NB4 (cell line): ENCODE data around the gene MYO1D.

Source experiments
- DNase-seq: peaks from one replicate; pipeline ENCODE4 v3.0.0; 2010; ENCODE audit warnings: low read depth
- H3K4me3 ChIP-seq: one replicate; pipeline ENCODE4 v1.5.1; 2011; ENCODE audit warnings: mild to moderate bottlenecking, low read depth, low read length, moderate library complexity
- CTCF ChIP-seq: IDR thresholded peaks from one replicate; pipeline ENCODE4 v1.5.1; 2012; ENCODE audit warnings: low read depth, low read length
- MAX ChIP-seq: IDR thresholded peaks from 2 replicates; pipeline ENCODE4 v1.6.1; 2011; ENCODE audit warnings: low read depth, low read length
- MYC ChIP-seq: IDR thresholded peaks from 2 replicates; pipeline ENCODE4 v1.6.1; 2011; ENCODE audit warnings: low read depth, low read length
- POLR2A ChIP-seq: IDR thresholded peaks from 2 replicates; pipeline ENCODE4 v1.6.1; 2011; ENCODE audit warnings: mild to moderate bottlenecking; ENCODE audit not compliant: insufficient read length; ENCODE audit errors: extremely low read depth

Gene MYO1D

GRCh38 chr17:32516940-32517701 is 359.8 kb downstream of the MYO1D start:
- no peak for DNase-seq
- no peak overlapping the region for H3K4me3 ChIP-seq
- no peak for TF ChIP-seq POLR2A
- TF ChIP-seq MYC = no peak
- TF ChIP-seq CTCF = no peak
- TF ChIP-seq MAX = no peak

- H3K4me3 ChIP-seq = no peak overlapping the region
These were observed 360.5 kb downstream of the MYO1D start for GRCh38 chr17:32516450-32516849.

GRCh38 chr17:32515677-32516383 is 361.1 kb downstream of the MYO1D start:
- no peak for TF ChIP-seq POLR2A
- TF ChIP-seq MYC = no peak
- DNase-seq = no peak
- no peak overlapping the region for H3K4me3 ChIP-seq

More at GRCh38 chr17:32516450-32516849, 360.5 kb downstream of the MYO1D start:
- TF ChIP-seq MAX (no peak), POLR2A (no peak), MYC (no peak), CTCF (no peak)
- DNase-seq = no peak

GRCh38 chr17:32514606-32515005 is 362.3 kb downstream of the MYO1D start:
- H3K4me3 ChIP-seq = no peak overlapping the region
- no peak for DNase-seq
- TF ChIP-seq CTCF (no peak), MAX (no peak), POLR2A (no peak), MYC (no peak)

- H3K4me3 ChIP-seq = no peak overlapping the region
- no peak for DNase-seq
- TF ChIP-seq POLR2A = no peak
These were observed 363.3 kb downstream of the MYO1D start for GRCh38 chr17:32513579-32513978.

- TF ChIP-seq MYC (no peak), POLR2A (no peak), MAX (no peak), CTCF (no peak)
- no peak for DNase-seq
- H3K4me3 ChIP-seq = no peak overlapping the region
These were observed 364.6 kb downstream of the MYO1D start for GRCh38 chr17:32512328-32512727.

GRCh38 chr17:32510466-32510865 is 366.5 kb downstream of the MYO1D start:
- TF ChIP-seq MYC = no peak
- TF ChIP-seq CTCF = no peak
- TF ChIP-seq POLR2A = no peak
- TF ChIP-seq MAX = no peak
- H3K4me3 ChIP-seq = no peak overlapping the region
- DNase-seq = no peak
